Stimulated activated CD8-positive, alpha-beta memory T cell treated with anti-CD3 and anti-CD28 coated beads, Interleukin-15, amount 100 ng/mL, for 48 hours (primary cell): ENCODE results near the gene CDK14.
"Not testable (repeated sequence)": the region's sequence is repeated elsewhere in the genome, so short reads cannot be mapped to it uniquely, and the experiment has no call there.

Source experiments
- DNase-seq, 2 donors: peaks; one replicate each; pipeline ENCODE4 v3.0.0-alpha.2; 2020; ENCODE audit warnings: low read depth in 2 of 2

Gene CDK14

GRCh38 chr7:91149341-91150246, 553.5 kb downstream of the CDK14 start:
- no peak for DNase-seq

- no peak for DNase-seq
Measured at GRCh38 chr7:91151916-91152315, 555.8 kb downstream of the CDK14 start.

DNA sequence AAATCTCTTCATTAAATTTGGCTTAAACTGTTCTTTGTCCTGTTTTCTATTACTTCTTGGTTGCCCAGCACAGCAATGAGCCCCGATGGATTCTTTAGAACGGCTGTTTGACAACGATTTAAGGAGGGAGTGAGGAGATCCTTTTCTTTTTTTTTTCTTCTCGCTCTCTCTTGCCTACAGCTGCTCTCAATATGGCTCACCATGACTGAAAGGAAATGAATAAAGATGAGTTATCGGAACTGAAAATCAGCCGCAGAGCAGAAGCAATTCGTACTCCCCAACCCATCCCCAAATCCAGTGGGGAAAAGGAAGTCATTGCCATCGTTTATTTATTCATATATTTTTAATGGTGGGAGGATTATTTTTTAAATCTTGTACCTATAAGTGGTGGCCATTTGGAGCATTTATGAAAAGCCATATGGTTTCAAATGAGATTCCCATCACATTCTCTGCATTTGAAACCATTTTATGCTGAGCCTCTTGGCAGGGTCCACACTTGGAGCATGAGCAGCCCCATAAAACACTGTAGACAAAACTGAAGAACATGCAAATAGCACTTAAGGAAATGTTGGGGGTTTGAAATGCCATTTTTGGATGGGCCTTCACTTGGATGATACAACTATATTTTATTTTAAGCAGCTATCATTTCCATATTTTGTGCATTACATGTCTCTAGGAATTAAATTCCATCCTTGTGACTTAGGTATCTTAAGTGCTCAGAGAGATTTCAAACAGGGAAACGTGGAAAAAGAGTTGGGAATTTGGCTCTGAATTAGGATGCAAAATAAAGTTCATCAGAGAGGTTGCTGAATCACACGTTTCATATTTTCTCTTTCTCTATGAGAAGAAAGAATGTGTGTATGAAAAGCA, 560.4 kb downstream of the CDK14 start:
- DNase-seq = no peak

GRCh38 chr7:91157579-91158320, 561.6 kb downstream of the CDK14 start:
- no peak for DNase-seq

- DNase-seq = no peak
Measured at GRCh38 chr7:91162436-91162835, 566.3 kb downstream of the CDK14 start.

- DNase-seq = no peak
Measured at GRCh38 chr7:91164506-91164905, 568.4 kb downstream of the CDK14 start.

DNA sequence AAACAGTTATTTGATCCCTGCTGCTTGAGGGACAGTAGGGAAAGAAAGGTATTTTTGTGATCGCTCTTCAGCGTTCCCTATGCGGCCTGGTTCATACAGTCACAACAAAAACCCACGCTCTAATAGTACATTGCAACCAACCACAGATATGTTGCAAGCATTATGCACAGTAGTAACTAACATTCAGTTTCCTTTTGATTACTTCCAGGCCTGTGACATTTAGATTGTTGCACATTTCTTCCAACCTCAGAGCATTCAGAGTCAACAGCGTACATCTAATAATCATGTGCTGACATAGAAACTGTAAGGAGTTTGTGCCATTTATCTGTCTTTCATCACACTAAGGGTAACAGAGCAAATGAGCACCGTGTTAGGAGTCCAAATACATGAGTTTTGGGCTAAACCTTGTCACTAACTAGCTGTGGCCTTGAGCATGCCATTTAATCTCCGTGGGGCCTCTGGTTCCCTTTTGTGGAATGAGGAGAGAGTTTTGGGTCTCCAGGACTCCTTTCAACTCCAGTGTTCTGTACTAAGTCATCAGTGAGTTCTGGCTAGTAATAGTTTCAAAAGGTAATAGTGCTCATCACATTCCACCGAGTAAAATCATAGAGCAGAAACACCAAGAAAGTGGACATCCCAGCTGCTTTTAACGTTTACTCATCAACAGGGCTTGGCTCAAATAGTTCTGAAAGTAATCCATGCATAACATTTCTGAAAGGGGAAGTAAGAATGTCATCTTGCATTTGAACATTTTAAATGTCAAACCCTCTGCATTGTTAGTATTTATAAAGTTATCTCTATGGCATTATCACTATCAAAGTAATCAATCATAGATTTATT, 569.1 kb downstream of the CDK14 start:
- no peak for DNase-seq

DNA sequence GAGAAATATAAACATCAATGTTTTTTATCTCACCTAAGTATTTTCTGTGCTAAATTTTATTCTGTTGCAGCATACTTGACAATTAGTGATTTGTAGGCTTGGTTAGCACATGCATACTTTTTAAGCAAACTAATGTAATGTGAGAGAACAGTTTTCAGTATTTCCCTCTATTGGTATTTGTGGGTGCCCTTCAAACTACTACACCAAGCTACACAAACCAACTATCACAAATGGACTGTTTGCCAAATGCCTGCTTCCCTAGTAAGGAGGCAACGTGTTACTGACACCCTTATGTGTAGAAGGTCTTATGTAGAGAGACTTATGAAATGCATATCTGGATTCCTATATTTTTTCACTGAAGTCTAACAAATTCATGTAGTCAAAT, 569.7 kb downstream of the CDK14 start:
- DNase-seq = no peak

GRCh38 chr7:91168871-91169829, 573.0 kb downstream of the CDK14 start:
- DNase-seq = no peak

GRCh38 chr7:91169830-91170191, 573.7 kb downstream of the CDK14 start:
- DNase-seq = no peak

DNA sequence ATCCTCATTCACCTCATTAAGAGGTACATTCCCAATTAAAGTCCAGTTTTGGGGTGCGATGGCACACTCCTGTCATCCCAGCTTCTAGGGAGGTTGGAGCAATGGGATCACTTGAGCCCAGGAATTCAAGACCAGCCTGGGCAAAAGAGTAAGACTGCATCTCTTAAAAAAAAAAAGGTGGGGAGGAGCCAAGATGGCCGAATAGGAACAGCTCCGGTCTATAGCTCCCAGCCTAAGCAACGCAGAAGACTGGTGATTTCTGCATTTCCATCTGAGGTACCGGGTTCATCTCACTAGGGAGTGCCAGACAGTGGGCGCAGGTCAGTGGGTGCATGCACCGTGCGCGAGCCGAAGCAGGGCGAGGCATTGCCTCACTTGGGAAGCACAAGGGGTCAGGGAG, 577.1 kb downstream of the CDK14 start:
- DNase-seq = not testable (repeated sequence)

GRCh38 chr7:91180746-91181145, 584.6 kb downstream of the CDK14 start:
- no peak for DNase-seq

GRCh38 chr7:91181949-91182348, 585.8 kb downstream of the CDK14 start:
- no peak for DNase-seq

GRCh38 chr7:91182819-91183764, 587.0 kb downstream of the CDK14 start:
- DNase-seq = no peak

GRCh38 chr7:91185771-91186170, 589.6 kb downstream of the CDK14 start:
- DNase-seq = no peak

DNA sequence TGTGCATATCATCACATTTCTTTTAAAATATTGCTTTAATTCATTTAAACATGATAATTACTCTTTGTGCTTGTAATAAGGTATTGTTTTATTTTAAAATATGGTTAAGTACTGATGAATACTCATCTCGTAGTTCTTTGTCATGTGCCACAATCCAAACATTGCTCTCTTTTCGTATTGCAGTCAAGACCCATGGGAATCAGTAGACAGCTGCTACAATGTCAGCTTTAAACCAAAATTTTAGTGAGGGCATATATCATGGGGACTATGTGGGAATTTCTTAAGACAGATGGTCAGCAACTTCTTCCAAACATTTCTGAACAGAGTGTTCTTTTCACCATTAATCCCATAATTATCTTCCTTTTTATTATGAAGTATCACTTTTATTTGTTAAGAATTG, 590.9 kb downstream of the CDK14 start:
- DNase-seq = no peak

GRCh38 chr7:91191771-91192170, 595.6 kb downstream of the CDK14 start:
- no peak for DNase-seq

DNA sequence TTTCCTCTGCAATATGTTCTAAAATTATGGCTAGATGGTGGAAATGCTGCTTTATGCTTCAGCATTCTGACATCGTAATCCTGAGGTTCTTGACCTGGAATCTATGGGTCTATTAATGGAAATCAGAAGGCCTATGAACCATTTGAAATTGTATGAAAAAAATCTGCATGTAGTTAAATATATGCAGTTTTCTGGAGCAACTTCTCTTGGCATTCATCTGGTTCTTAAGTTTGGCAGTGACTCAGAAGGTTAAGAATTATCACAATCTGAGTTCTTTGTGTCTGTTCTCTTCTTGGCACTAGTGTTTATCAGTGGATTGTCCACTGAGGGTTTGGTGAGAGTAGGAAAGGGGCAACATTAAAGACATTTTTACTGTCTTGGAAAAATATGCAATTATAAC, 597.0 kb downstream of the CDK14 start:
- no peak for DNase-seq

GRCh38 chr7:91194841-91195240, 598.7 kb downstream of the CDK14 start:
- no peak for DNase-seq
